B cell (primary cell): Measurements from ENCODE around the gene FGF21. TPM values are rescaled to one million over a fixed set of nuclear protein-coding genes. Genes with fewer than 3 reads are reported as not detected.

Experiments used
- ATAC-seq: fragments of 200-7000 bp; cut with Tn5 transposase; one replicate; pipeline ENCODE4 v1.10.0; 2021; ENCODE audit warnings: low read depth, mild to moderate bottlenecking, moderate number of reproducible peaks, moderate library complexity
- CTCF ChIA-PET: fragments of 350-600 bp; sonication (Branson Sonifier 250); formaldehyde crosslinking; loops from one replicate; lab custom pipeline; 2021; ENCODE audit warnings: antibody characterized with exemption, inconsistent platforms; lab: Charles Lee
- POLR2A ChIA-PET: fragments of 350-600 bp; sonication (Branson Sonifier 250); formaldehyde crosslinking; loops from one replicate; lab custom pipeline; 2021; ENCODE audit warnings: antibody characterized with exemption; lab: Charles Lee
- DNase-seq: peaks from one replicate; pipeline ENCODE4 v3.0.0; 2013
- H2AFZ ChIP-seq: 2 replicates; pipeline ENCODE4 v1.6.1; 2012; ENCODE audit warnings: mild to moderate bottlenecking, low read depth, low read length; ENCODE audit not compliant: insufficient read depth, poor library complexity, severe bottlenecking
- H3K27ac ChIP-seq, 2 donors: 1 replicate in 1 of 2; 2 replicates in 1 of 2; pipeline ENCODE4 v1.5.1; 2012 to 2013; ENCODE audit warnings: low read length in 2 of 2, mild to moderate bottlenecking in 2 of 2, moderate library complexity in 1 of 2
- H3K27me3 ChIP-seq, 4 experiments: fragments of 200-600 bp in 1 of 4; sonication (generic) in 1 of 4; replicated peaks in 1 of 4; 1 replicate in 2 of 4; 2 replicates in 2 of 4; pipeline versions ENCODE4 v1.6.1 to v1.7.0; 2013 to 2016; ENCODE audit warnings: low read length in 3 of 4, mild to moderate bottlenecking in 2 of 4, mixed read lengths in 1 of 4, moderate library complexity in 1 of 4; ENCODE audit not compliant: insufficient read depth in 4 of 4, control insufficient read depth in 3 of 4; ENCODE audit errors: control extremely low read depth in 1 of 4
- H3K36me3 ChIP-seq, 2 experiments: replicated peaks in 1 of 2; 1 replicate in 1 of 2; 2 replicates in 1 of 2; pipeline versions ENCODE4 v1.6.1 to v1.7.1; 2013; ENCODE audit warnings: low read length in 1 of 2; ENCODE audit not compliant: insufficient read depth in 2 of 2, control insufficient read depth in 1 of 2; ENCODE audit errors: control extremely low read depth in 1 of 2, extremely low read depth in 1 of 2
- H3K4me1 ChIP-seq, 2 donors: fragments of 200-600 bp in 1 of 2; sonication (generic) in 1 of 2; 1 replicate in 1 of 2; 2 replicates in 1 of 2; pipeline versions ENCODE4 v1.5.1 to v1.6.1; 2013 to 2017; ENCODE audit warnings: low read length in 2 of 2; ENCODE audit not compliant: control insufficient read depth in 2 of 2, insufficient read depth in 2 of 2
- H3K4me2 ChIP-seq: replicated peaks from 2 replicates; pipeline ENCODE3; 2012; ENCODE audit warnings: mild to moderate bottlenecking, low read depth, low read length; ENCODE audit not compliant: poor library complexity, severe bottlenecking
- H3K4me3 ChIP-seq, 5 experiments: fragments of 200-600 bp in 1 of 5; sonication (generic) in 1 of 5; 1 replicate in 3 of 5; 2 replicates in 2 of 5; pipeline versions ENCODE4 v1.5.1 to v1.7.0; 2011 to 2016; ENCODE audit warnings: low read length in 4 of 5, mild to moderate bottlenecking in 4 of 5, low read depth in 2 of 5, control low read depth in 1 of 5, moderate library complexity in 1 of 5; ENCODE audit not compliant: insufficient read depth in 1 of 5; ENCODE audit errors: control extremely low read depth in 1 of 5, extremely low read depth in 1 of 5
- H3K79me2 ChIP-seq: fragments of 200-600 bp; sonication (generic); one replicate; pipeline ENCODE4 v1.6.0; 2016; ENCODE audit warnings: low read length; ENCODE audit not compliant: control insufficient read depth, insufficient read depth
- H3K9ac ChIP-seq: fragments of 200-600 bp; sonication (generic); 2 replicates; pipeline ENCODE4 v1.6.1; 2017; ENCODE audit warnings: mild to moderate bottlenecking, low read length, moderate library complexity
- H3K9me3 ChIP-seq, 3 donors: one replicate each; pipeline versions ENCODE4 v1.6.1 to v1.7.1; 2013; ENCODE audit warnings: low read length in 2 of 3; ENCODE audit not compliant: control insufficient read depth in 2 of 3, insufficient read depth in 1 of 3; ENCODE audit errors: control extremely low read depth in 1 of 3
- H4K20me1 ChIP-seq: 2 replicates; pipeline ENCODE4 v1.6.0; 2012; ENCODE audit warnings: mild to moderate bottlenecking, low read length; ENCODE audit not compliant: insufficient read depth, control insufficient read depth, poor library complexity, severe bottlenecking
- H3K27ac Mint-ChIP-seq: one replicate; pipeline ENCODE4 v1.8.0; 2021; ENCODE audit warnings: mixed read lengths
- H3K27me3 Mint-ChIP-seq: one replicate; pipeline ENCODE4 v1.8.0; 2021; ENCODE audit warnings: mixed read lengths
- H3K4me1 Mint-ChIP-seq: one replicate; pipeline ENCODE4 v1.8.0; 2021; ENCODE audit warnings: mixed read lengths
- H3K4me3 Mint-ChIP-seq: one replicate; pipeline ENCODE4 v1.8.0; 2021; ENCODE audit warnings: mixed read lengths
- H3K9me3 Mint-ChIP-seq: one replicate; pipeline ENCODE4 v1.8.0; 2022; ENCODE audit warnings: mixed read lengths; ENCODE audit not compliant: insufficient read depth
- CTCF ChIP-seq: fragments of 200-600 bp; IDR thresholded peaks from one replicate; pipeline ENCODE4 v1.8.0; 2022; ENCODE audit warnings: antibody characterized with exemption, mild to moderate bottlenecking
- EZH2 ChIP-seq: IDR thresholded peaks from 2 replicates; pipeline ENCODE4 v1.6.1; 2012; ENCODE audit warnings: borderline replicate concordance, low read depth, mild to moderate bottlenecking, moderate library complexity, low read length; ENCODE audit not compliant: insufficient read depth, poor library complexity, severe bottlenecking
- WGBS: methylation state at CpG from one replicate; pipeline ENCODE4 v1.1.5; 2013; ENCODE audit warnings: missing lambda C conversion rate; ENCODE audit not compliant: insufficient coverage; 5-methylcytosine and 5-hydroxymethylcytosine counted together
- intact Hi-C: fragments of 100-400 bp; cut with micrococcal nuclease; formaldehyde crosslinking; loops from one replicate; pipeline ENCODE4 v1.10.0; 2022
- polyA plus RNA-seq: library from polyadenylated mRNA; depleted of rRNA; stranded (reverse); fragments of >200 nt; gene quantifications from 2 replicates; pipeline ENCODE4 v1.2.3, GENCODE V29; 2012
- total RNA-seq, 2 donors: library from RNA; stranded (reverse); fragments of 120-200 nt in 1 of 2; gene quantifications; 1 replicate in 1 of 2; 2 replicates in 1 of 2; pipeline versions ENCODE4 v1.2.3 to v1.2.4, GENCODE V29; 2013 to 2022

Gene FGF21
- total and polyA plus RNA-seq, 2 donors (not counting 1 experiment from before 2014, with no cell fraction given): not detected

DNA sequence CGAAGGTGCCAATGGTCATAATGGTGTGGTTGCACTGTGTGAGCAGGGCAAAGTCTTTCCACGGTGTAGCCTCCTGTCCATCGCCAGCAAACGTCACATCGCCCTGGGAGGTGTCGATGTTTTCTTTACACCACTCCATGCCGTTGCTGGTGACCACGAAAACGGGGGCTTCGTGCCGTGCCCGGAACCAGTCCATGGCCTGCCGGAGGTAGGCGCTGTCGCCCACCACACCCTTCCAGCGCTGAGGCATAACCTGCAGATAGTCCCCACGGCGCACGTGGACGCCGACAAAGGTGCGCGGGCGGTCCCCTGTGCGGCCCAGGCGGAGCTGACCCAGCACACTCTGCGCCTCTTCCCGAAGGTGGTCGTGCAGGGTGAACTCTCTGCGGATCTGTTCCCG, 5.0 kb upstream of the FGF21 start:
- H3K27me3 Mint-ChIP-seq: peaks cover 45% of the 10 kb centered on the region
- intact Hi-C loops: no loop called here
- H3K79me2 ChIP-seq: no peaks in the 10 kb centered on the region
- peaks cover 0 to 32% (median 0%) of the 10 kb centered on the region in 3 donors for H3K9me3 ChIP-seq
- H3K4me1 ChIP-seq: peaks cover 25 to 29% of the 10 kb centered on the region in 2 donors
- H3K4me3 Mint-ChIP-seq: no peak overlapping the region
- H3K9me3 Mint-ChIP-seq: no peaks in the 10 kb centered on the region
- ATAC-seq (no peak), DNase-seq (no peak)
- no peaks in the 10 kb centered on the region for H4K20me1 ChIP-seq
- H3K27ac Mint-ChIP-seq: no peak overlapping the region
- H3K4me1 Mint-ChIP-seq: peaks cover 25% of the 10 kb centered on the region
- peaks cover 0 to 82% (median 31%) of the 10 kb centered on the region in 4 experiments for H3K27me3 ChIP-seq
- CTCF ChIA-PET: no interaction called here
- no peak overlapping the region for H3K4me2 ChIP-seq
- POLR2A ChIA-PET: no interaction called here
- TF ChIP-seq CTCF: no peak
- TF ChIP-seq EZH2: no peak
- WGBS: 96% methylated on average over 31 of the region's 31 CpGs
- no peak overlapping the region for H3K27ac ChIP-seq
- H3K4me3 ChIP-seq: no peak overlapping the region
- H3K9ac ChIP-seq: no peak overlapping the region
- no peaks in the 10 kb centered on the region for H3K36me3 ChIP-seq
- no peak overlapping the region for H2AFZ ChIP-seq

DNA sequence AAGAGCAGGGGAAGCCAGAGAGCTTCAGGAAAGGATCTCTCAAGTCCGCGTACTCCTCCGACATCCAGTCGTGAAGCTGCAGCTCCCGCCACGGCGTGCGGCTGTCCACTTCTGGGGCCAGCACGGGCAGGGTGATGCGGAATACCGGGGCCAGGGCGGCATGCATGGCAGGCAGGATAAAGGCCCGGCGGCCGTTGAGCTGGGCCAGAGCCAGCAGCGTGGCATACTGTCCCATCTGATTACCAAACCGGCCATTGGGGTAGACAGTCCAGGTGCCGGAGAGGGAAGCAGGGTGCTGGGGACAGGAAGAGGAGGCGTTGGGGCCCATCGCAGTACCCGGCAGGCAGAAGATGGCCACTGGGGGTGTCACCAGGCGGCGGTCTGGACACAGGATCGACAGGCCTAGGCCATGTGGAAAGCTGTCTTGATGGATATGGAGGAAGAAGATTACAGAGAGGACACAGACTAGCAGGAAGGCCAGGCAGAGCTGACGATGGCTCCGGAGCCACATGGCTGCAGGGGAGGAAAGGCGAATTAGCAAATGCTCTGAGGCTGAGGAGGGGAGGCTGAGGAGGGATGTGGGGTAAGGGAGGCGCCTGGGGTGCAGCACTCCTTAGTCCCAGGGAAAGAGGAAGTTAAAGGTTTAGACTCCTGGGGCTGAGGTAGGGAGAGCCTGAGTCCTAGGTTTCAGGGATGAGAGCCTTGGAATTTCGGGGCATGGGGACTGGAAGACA, 4.4 kb upstream of the FGF21 start:
- Mint-ChIP-seq H3K4me3 (peak overlapping the region; percentile 45), H3K27me3 (peaks cover 44% of the 10 kb centered on the region), H3K27ac (no peak overlapping the region), H3K9me3 (no peaks in the 10 kb centered on the region), H3K4me1 (peaks cover 24% of the 10 kb centered on the region)
- ChIA-PET CTCF (interaction anchor here (0.6 kb wide), 1 partner anchor 8 kb away, joined by 3 read pairs; no protein-coding TSS in a partner anchor), POLR2A (no interaction called here)
- no peaks in the 10 kb centered on the region for H3K79me2 ChIP-seq
- intact Hi-C loops: no loop called here
- H3K4me3 ChIP-seq: no peak overlapping the region
- H3K27ac ChIP-seq: no peak overlapping the region
- 90% methylated on average over 29 of the region's 29 CpGs for WGBS
- ATAC-seq: no peak
- H3K4me2 ChIP-seq: no peak overlapping the region
- H3K9ac ChIP-seq: no peak overlapping the region
- no peaks in the 10 kb centered on the region for H4K20me1 ChIP-seq
- H3K36me3 ChIP-seq: no peaks in the 10 kb centered on the region
- peak; percentile 15 for DNase-seq
- no peak overlapping the region for H2AFZ ChIP-seq
- H3K9me3 ChIP-seq: peaks cover 0 to 26% (median 0%) of the 10 kb centered on the region in 3 donors
- H3K27me3 ChIP-seq: peaks cover 0 to 78% (median 30%) of the 10 kb centered on the region in 4 experiments
- TF ChIP-seq EZH2: no peak
- TF ChIP-seq CTCF: no peak
- peaks cover 25 to 29% of the 10 kb centered on the region in 2 donors for H3K4me1 ChIP-seq
